GM19035 (cell line): ENCODE data around the gene MAD2L1BP.
"Not testable (repeated sequence)": the region's sequence is repeated elsewhere in the genome, so short reads cannot be mapped to it uniquely, and the experiment has no call there.

Source experiments
- ATAC-seq: cut with Tn5 transposase; IDR thresholded peaks from one replicate; pipeline ENCODE4 v1.9.1; 2021; ENCODE audit not compliant: unreplicated experiment

MAD2L1BP gene

GRCh38 chr6:43625393-43625992 is 10.1 kb upstream of the MAD2L1BP start:
- ATAC-seq, result no peak

GRCh38 chr6:43627008-43627825 is 8.4 kb upstream of the MAD2L1BP start:
- no peak for ATAC-seq

GRCh38 chr6:43628393-43629103 is 7.1 kb upstream of the MAD2L1BP start:
- no peak for ATAC-seq

GRCh38 chr6:43629104-43629504 is 6.5 kb upstream of the MAD2L1BP start, which contains the start of gene GTPBP2:
Gene GTPBP2, minus strand, starts transcription at chr6:43629264. Its CDS starts 102 bp downstream, at chr6:43629162.
- peak; percentile 83 for ATAC-seq

GRCh38 chr6:43629505-43630300 is 5.9 kb upstream of the MAD2L1BP start:
- ATAC-seq, result peak; percentile 69

GRCh38 chr6:43630980-43631619 is 4.5 kb upstream of the MAD2L1BP start:
- no peak for ATAC-seq

- ATAC-seq, result not testable (repeated sequence)
Observed at GRCh38 chr6:43633002-43633401, 2.6 kb upstream of the MAD2L1BP start.

GRCh38 chr6:43634702-43635303 is 837 bp upstream of the MAD2L1BP start:
- ATAC-seq, result no peak

- ATAC-seq, result peak; percentile 12
Observed at GRCh38 chr6:43636308-43636659, 644 bp downstream of the MAD2L1BP start.

GRCh38 chr6:43639984-43640800 is 4.6 kb downstream of the MAD2L1BP start:
- no peak for ATAC-seq

GRCh38 chr6:43644940-43645612 is 9.4 kb downstream of the MAD2L1BP start, which contains the start of gene RSPH9:
Gene RSPH9, plus strand, starts transcription at chr6:43645036. Its CDS starts 63 bp downstream, at chr6:43645099.
- peak; percentile 44 for ATAC-seq

- no peak for ATAC-seq
Observed at GRCh38 chr6:43645613-43645964, 9.9 kb downstream of the MAD2L1BP start.

- no peak for ATAC-seq
Observed at GRCh38 chr6:43647613-43648012, 12.0 kb downstream of the MAD2L1BP start.

GRCh38 chr6:43648248-43648647 is 12.6 kb downstream of the MAD2L1BP start:
- ATAC-seq, result no peak

GRCh38 chr6:43652822-43653221 is 17.2 kb downstream of the MAD2L1BP start:
- not testable (repeated sequence) for ATAC-seq

- ATAC-seq, result no peak
Observed at GRCh38 chr6:43657221-43657802, 21.7 kb downstream of the MAD2L1BP start.

GRCh38 chr6:43658161-43658560 is 22.5 kb downstream of the MAD2L1BP start:
- no peak for ATAC-seq

GRCh38 chr6:43662948-43663347 is 27.3 kb downstream of the MAD2L1BP start:
- ATAC-seq, result not testable (repeated sequence)
